NCI-H1694 (cell line): ENCODE measurements around the gene PARP9.

Experiments used
- DNase-seq: peaks from one replicate; lab custom pipeline; 2025; lab: John Stamatoyannopoulos, UW

PARP9 gene

DNA sequence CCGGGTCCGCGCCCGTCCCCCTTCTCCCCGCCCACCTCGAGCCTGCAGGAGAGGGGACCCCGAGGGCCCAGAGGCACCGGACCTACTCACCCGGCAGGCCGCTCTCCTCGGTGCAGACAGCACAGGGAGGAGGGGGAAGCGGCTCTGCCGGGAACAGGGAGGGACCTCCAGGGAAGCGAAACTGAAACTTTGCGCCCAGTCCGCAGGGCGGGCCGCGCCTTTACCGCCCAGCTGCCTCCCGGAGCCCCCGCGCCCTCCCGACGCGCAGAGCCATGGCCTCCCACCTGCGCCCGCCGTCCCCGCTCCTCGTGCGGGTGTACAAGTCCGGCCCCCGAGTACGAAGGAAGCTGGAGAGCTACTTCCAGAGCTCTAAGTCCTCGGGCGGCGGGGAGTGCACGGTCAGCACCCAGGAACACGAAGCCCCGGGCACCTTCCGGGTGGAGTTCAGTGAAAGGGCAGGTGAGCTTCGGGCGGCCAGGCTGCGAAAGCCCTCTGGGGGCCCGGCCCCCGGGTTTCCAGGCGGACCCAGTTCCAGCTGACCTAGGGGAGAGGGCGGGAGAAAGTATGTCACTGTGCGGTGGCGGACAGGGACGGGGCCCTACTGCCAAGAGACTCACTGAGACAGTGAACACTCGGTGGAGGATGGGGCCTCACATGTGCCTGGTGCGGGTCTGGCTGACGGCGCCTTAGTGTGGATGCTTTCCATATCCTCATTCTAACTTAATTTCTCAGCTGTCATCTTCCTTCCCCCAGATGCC, at the start of gene PARP9, which contains the start of gene DTX3L:
Gene PARP9 (minus strand): TSS at position 146 of the 758 bp plus-strand sequence. CDS start 4,680 bp downstream, outside the sequence.
Gene DTX3L (plus strand): TSS at position 184 of the 758 bp plus-strand sequence. CDS start 89 bp downstream, at position 273.
- no peak for DNase-seq

- no peak for DNase-seq
These were observed 48.6 kb upstream of the PARP9 start for GRCh38 chr3:122612696-122613095.

GRCh38 chr3:122609798-122610559, 45.9 kb upstream of the PARP9 start:
- DNase-seq = no peak

DNA sequence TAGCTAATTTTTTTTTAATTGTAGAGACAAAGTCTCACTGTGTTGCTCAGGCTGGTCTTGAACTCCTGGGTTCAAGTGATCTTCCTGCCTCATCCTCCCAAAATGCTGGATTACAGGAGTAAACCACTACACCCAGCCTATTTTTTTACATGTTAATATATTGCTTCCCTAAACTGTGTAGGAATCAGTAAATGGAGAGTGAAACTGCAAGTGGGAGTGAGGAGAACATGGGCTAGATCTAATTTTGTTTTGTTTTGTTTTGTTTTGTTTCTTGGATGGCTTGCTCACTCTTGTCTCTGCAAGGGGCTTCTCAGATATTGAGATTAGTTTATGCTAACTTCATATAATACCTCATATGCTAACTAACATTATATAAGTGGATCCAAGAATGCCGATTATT, 44.8 kb upstream of the PARP9 start:
- no peak for DNase-seq

GRCh38 chr3:122606330-122606729, 42.2 kb upstream of the PARP9 start:
- DNase-seq = no peak

DNA sequence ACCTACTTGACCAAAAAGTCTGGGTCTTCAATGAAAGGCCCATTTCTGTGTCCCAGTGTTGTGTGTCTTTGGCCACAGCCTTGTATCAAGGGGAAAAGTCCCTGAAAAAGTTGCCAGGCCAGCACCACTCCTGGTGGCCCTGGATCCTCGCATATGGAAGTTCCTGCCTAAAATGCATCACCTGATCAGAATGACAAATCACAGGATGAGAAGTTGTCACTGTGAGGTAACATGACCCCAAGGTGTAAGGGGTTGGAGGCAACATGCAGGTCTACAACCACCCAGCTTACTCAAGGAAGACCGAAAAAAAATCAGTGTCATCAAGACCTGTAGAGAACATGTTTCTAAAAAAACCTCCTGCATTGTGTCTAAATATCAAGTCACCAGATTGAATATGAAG, 39.0 kb upstream of the PARP9 start:
- DNase-seq = no peak

- DNase-seq = no peak
These were observed 38.1 kb upstream of the PARP9 start for GRCh38 chr3:122602011-122602710.

- no peak for DNase-seq
These were observed 34.5 kb upstream of the PARP9 start for GRCh38 chr3:122598556-122598955.

GRCh38 chr3:122598151-122598550, 34.1 kb upstream of the PARP9 start:
- no peak for DNase-seq

GRCh38 chr3:122594025-122594424, 29.9 kb upstream of the PARP9 start:
- DNase-seq = no peak

DNA sequence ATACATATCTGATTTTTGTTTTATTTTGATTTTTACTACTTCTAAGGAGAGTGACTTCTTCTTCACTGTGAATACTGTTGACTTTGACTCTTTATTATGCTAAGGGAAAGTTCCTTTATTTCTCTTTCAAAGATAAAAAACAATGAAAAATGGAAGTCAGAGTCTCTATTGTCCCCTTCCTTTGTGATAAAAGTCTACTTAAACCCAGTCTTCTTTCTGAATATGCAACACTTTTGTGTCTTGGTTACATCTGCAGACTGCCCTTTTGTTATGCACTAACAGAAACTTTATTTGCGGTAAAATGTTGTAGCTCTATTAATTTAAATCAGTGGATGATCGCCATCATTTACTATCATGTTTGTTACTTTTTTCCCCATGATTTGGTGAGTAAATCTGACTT, 26.5 kb upstream of the PARP9 start:
- no peak for DNase-seq

- DNase-seq = no peak
These were observed 25.2 kb upstream of the PARP9 start for GRCh38 chr3:122589297-122589696.

DNA sequence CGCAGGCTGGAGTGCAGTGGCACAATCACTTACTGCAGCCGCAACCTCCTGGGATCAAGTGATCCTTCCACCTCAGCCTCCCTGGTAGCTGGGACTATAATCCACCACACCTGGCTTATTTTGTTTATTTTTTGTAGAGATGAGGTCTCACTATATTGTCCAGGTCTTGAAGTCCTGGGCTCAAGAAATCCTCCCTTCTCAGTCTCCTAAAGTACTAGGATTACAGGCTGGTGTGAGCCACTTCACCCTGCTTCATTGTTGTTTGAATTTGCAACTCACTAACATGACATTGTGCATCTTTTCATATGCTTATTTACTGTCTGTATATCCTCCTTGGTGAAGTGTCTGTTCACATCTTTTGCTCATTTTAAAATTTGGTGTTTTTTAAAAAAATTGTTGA, 23.5 kb upstream of the PARP9 start:
- no peak for DNase-seq

DNA sequence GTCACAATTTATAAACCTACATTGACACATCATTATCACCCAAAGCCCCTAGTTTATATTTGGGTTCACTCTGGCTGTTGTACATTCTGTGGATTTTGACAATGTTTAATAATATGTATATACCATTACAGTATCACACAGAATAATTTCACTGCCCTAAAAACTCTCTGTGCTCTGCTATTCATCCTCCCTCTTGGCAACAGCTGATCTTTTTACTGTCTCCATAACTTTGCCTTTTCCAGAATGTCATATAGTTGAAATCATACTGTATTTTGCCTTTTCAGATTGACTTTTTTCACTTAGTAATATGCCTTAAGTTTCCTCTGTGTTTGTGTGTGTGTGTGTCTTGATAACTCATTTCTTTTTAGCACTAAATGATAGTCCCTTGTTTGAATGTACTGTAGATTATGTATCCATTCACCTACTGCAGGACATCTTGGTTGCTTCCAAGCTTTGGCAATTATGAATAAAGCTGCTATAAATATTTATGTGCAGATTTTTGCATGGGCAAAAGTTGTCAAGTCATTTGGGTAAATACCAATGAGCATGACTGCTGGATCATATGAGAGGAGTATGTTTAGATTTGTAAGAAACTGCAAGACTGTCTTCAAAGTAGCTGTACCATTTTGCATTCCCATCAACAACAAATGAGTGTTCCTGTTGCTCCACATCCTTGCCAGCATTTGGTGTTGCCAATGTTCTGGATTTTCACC, 22.8 kb upstream of the PARP9 start:
- no peak for DNase-seq

DNA sequence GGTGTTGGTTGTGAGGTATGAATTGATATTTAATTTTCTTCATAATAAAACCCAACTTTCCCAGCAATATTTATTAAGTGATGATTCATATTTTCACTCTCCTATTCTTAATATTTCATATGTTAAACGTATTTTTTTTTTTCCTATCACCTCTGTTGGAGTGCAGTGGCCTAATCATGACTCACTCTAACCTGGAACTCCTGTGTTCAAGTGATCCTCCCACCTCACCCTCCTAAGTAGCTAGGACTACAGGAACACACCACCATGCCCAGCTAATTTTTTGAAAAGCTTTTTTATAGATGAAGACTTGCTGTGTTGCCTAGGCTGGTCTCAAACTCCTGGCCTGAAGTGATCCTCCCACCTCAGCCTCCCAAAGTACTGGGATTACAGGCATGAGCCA, 22.0 kb upstream of the PARP9 start:
- no peak for DNase-seq

- no peak for DNase-seq
These were observed 18.3 kb upstream of the PARP9 start for GRCh38 chr3:122582390-122582789.

DNA sequence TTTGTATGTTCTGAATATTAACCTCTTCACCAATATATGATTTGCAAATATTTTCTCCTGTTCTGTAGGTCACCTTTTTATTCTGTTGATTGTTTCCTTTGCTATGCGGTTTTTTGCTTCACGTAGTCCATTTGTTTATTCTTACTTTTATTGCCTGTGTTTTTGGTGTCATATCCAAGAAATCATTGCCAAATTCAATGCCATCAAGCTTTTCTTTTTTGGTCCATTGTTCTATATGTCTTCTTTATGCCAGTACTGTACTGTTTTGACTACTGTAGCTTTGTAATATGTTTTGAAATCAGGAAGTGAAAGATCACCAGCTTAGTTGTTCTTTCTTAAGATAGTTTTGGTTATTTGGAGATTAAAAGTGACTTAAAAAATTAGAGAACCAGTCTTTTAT, 17.5 kb upstream of the PARP9 start:
- no peak for DNase-seq

GRCh38 chr3:122580470-122580869, 16.4 kb upstream of the PARP9 start:
- no peak for DNase-seq

GRCh38 chr3:122578069-122578740, 14.1 kb upstream of the PARP9 start:
- no peak for DNase-seq

DNA sequence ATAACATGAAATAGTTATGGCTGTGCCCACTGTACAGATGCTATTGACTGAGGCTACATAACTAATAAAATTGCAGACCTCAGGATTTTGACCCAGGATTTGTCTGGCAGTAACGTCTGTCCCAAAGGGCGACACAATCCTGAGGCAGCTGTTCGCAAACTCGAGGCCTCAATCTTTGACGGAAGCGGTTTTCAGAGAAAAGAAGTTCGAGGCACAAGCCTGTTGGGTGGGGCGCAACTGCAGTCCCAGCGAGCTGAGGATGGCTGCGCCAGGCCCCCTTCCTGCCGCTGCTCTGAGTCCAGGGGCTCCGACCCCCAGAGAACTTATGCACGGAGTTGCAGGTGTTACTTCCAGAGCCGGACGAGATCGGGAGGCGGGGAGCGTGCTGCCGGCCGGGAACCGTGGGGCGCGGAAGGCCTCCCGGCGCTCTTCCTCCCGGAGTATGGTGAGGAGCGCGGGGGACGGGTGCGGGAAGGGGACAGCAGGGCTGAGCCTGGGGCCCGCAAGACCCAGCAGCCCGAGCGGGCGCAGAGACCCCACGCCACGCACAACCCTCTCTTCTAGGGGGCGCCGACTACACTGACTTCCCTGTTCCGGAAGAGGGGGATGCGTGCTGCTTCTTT, 13.4 kb upstream of the PARP9 start, which contains the start of gene PARP15:
Gene PARP15 (plus strand): TSS at position 242 of the 623 bp plus-strand sequence. CDS start 18 bp downstream, at position 260.
- no peak for DNase-seq
